ENCODE measurements around the gene FAU.
"Not testable (repeated sequence)": the region's sequence is repeated elsewhere in the genome, so short reads cannot be mapped to it uniquely, and the experiment has no call there.

FAU gene

DNA sequence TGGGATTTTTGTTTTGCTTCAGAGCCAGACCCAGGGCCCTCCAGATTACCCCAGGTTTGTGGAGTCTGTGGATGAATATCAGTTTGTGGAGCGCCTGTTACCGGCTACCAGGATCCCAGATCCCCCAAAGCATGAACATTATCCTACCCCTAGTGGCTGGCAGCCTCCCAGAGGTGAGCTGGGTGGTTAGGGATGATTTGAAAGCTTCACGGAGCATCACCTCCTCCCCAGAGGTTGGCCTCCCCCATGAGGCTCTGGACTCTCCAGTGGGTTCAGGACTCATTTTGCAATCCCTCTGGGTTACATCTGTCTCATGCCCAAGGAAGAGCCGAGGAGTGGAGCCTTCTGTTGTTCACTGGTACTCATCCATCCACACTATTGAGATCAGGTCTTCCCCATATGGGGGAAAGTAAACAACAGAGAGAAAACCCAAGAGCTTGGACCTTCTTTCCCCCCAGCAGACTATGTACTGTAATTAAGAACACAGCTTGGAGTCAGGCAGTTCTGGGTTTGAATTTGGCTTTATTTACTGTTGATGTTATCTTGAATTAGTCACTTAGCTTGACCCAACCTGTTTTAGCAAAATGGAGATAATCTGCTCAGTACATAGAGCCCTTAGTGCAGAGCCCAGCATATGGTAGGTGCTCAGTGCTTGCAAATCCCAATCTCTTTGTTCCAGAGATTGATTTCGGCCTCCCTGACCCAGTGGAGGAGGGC, 2.7 kb upstream of the FAU start:
- Mint-ChIP-seq H3K27ac (no peak overlapping the region), H3K4me1 (ENCODE audit: low read depth in 2 of 2) (peaks cover 21 to 25% of the 10 kb centered on the region in 2 donors), H3K36me3 (ENCODE audit: insufficient read depth) (peaks cover 80% of the 10 kb centered on the region)

DNA sequence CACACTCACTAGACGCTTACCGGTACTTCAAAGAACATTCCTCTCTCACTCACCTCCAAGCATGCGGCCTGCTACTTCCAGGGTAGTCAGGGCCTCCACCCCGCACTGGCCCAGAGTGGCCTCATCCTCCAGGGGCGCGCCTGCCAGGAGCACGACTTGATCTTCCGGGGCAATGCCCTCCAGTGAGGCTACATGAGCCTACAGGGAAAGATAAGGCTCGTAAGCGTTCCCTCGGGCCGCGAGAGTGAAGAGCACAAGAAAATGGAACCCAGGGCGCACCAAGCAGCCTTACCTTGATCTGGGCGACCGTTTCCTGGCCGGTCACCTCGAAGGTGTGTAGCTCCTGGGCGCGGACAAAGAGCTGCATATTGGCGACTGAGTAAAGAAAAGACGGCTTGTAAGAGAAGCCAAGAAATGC, 478 bp downstream of the FAU start:
- no peaks in the 10 kb centered on the region for H3K9me3 Mint-ChIP-seq
- no peaks in the 10 kb centered on the region for H3K27me3 Mint-ChIP-seq
- peaks cover 79% of the 10 kb centered on the region for H3K36me3 Mint-ChIP-seq (ENCODE audit: insufficient read depth)
- peak overlapping the region; percentile 99 to 100 for H3K27ac Mint-ChIP-seq
- ATAC-seq (replicated peaks) (no peak), DNase-seq (peak in 1 of 3 experiments; percentile 28)
- H3K4me1 Mint-ChIP-seq (ENCODE audit: low read depth in 2 of 2), result peaks cover 32 to 36% of the 10 kb centered on the region in 2 donors
- peak overlapping the region; percentile 98 to 99 for H3K4me3 Mint-ChIP-seq

More for the DNA sequence above, 2.7 kb upstream of the FAU start:
- Mint-ChIP-seq H3K9me3 (no peaks in the 10 kb centered on the region), H3K4me3 (no peak overlapping the region), H3K27me3 (no peaks in the 10 kb centered on the region)
- no peak for DNase-seq
- no peak for ATAC-seq (replicated peaks)

DNA sequence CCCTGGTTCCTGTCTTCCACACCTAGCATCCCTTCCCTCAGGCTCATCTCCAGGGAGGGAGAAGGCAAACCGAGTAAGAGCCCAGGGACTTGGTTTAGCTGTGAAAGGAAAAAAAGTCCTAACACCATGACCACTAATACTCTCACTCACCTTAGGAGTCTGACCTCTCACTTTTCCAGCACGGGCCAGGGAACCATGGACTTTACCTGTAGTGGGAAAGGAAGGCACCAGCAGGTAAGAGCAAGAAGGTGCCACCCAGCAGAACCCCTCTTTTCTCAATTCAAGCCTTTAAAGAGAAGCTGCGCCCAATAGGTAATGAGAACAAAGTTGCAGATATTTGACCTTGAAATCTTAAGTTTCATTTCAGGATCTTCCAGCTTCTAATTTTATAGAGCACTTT, 1.1 kb downstream of the FAU start:
- no peaks in the 10 kb centered on the region for H3K27me3 Mint-ChIP-seq
- peak overlapping the region; percentile 98 to 99 for H3K4me3 Mint-ChIP-seq
- no peaks in the 10 kb centered on the region for H3K9me3 Mint-ChIP-seq
- DNase-seq (no peak), ATAC-seq (replicated peaks) (no peak)
- H3K27ac Mint-ChIP-seq, result peak overlapping the region; percentile 99 to 100
- H3K4me1 Mint-ChIP-seq (ENCODE audit: low read depth in 2 of 2), result peaks cover 32 to 41% of the 10 kb centered on the region in 2 donors
- peaks cover 78% of the 10 kb centered on the region for H3K36me3 Mint-ChIP-seq (ENCODE audit: insufficient read depth)

DNA sequence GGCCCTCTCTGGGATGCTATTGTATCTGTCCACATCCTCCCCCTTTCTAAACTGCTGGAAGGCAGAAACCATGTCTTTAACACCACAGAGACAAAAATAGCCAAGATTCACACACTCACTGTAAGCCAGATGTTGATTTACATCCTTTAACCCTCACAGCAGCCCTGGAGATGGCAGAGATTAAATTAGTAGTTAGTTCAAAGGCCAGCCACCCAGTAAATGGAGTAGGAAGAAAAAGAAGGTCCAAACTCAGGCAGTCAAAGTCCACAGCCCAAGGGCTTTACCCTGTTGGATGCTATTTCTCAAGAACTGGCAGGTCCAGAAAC, 2.3 kb downstream of the FAU start:
- H3K9me3 Mint-ChIP-seq, result no peaks in the 10 kb centered on the region
- no peak for DNase-seq
- no peak overlapping the region for H3K27ac Mint-ChIP-seq
- peaks cover 82% of the 10 kb centered on the region for H3K36me3 Mint-ChIP-seq (ENCODE audit: insufficient read depth)
- peaks cover 32 to 45% of the 10 kb centered on the region in 2 donors for H3K4me1 Mint-ChIP-seq (ENCODE audit: low read depth in 2 of 2)
- peak overlapping the region in 1 of 2 donors; percentile 25 for H3K4me3 Mint-ChIP-seq
- H3K27me3 Mint-ChIP-seq, result no peaks in the 10 kb centered on the region
- ATAC-seq (replicated peaks), result no peak

DNA sequence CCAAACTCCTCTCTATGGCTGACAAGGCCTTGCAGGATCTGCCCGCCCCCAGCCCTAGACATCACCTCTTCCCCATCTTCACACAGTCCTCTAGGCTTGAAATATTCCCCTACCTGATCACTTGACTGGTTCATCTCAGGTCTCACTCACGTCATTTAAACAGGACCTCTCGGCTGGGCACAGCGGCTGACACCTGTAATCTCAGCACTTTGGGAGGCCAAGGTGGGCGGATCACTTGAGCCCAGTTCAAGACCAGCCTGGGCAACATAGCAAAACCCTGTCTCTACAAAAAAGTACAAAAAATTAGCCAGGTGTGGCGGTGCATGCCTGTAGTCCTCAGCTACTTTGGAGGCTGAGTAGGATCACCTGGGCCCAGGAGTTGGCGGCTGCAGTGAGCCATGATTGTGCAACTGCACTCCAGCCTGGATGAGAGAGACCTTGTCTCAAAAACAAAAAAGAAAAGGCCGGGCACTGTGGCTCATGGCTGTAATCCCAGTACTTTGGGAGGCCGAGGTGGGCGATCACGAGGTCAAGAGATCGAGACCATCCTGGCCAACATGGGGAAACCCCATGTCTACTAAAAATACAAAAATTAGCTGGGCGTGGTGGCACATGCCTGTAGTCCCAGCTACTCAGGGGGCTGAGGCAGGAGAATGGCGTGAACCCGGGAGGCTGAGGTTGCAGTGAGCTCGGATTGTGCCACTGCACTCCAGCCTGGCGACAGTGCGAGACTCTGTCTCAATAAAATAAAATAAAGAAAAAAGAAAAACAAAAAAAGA, 2.9 kb downstream of the FAU start:
- H3K4me1 Mint-ChIP-seq (ENCODE audit: low read depth in 2 of 2), result peaks cover 28 to 41% of the 10 kb centered on the region in 2 donors
- peak overlapping the region in 1 of 2 donors; percentile 25 for H3K4me3 Mint-ChIP-seq
- not testable (repeated sequence) for H3K9me3 Mint-ChIP-seq; ATAC-seq (replicated peaks); H3K27me3 Mint-ChIP-seq; DNase-seq
- peak overlapping the region; percentile 86 to 97 for H3K27ac Mint-ChIP-seq
- peaks cover 77% of the 10 kb centered on the region for H3K36me3 Mint-ChIP-seq (ENCODE audit: insufficient read depth)

DNA sequence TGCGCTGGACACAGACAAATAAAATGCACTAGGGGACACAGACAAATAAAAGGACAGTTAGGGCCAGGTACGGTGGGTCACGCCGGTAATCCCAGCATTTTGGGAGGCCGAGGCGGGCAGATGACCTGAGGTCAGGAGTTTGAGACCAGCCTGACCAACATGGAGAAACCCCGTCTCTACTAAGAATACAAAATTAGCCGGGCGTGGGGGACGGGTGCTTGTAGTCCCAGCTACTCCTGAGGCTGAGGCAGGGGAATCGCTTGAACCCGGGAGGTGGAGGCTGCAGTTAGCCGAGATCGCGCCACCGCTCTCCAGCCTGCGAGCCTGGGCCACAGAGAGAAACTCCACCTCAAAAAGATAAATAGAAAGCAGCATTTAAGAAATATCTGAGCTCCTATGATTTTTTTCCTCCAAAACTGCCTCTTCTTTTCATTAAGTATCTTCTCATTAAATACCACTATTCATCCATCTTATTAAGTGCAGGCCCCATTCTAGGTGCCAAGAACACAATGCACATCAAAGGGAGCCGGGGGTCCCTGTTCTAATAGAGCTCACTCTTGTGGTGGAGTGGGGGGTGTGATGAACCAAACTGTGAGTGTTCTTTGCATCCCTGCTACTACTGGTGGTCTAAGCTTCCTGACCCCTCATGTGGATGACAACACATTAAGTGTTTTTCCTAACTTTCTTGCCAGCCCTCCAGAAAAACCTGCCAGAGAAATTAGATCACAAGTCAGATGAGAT, 3.7 kb downstream of the FAU start:
- H3K36me3 Mint-ChIP-seq (ENCODE audit: insufficient read depth), result peaks cover 80% of the 10 kb centered on the region
- peak overlapping the region in 1 of 2 donors; percentile 87 for H3K4me3 Mint-ChIP-seq
- H3K27me3 Mint-ChIP-seq, result no peaks in the 10 kb centered on the region
- peak overlapping the region; percentile 86 to 97 for H3K27ac Mint-ChIP-seq
- H3K4me1 Mint-ChIP-seq (ENCODE audit: low read depth in 2 of 2), result peaks cover 31 to 44% of the 10 kb centered on the region in 2 donors
- DNase-seq (no peak), ATAC-seq (replicated peaks) (no peak)
- no peaks in the 10 kb centered on the region for H3K9me3 Mint-ChIP-seq

DNA sequence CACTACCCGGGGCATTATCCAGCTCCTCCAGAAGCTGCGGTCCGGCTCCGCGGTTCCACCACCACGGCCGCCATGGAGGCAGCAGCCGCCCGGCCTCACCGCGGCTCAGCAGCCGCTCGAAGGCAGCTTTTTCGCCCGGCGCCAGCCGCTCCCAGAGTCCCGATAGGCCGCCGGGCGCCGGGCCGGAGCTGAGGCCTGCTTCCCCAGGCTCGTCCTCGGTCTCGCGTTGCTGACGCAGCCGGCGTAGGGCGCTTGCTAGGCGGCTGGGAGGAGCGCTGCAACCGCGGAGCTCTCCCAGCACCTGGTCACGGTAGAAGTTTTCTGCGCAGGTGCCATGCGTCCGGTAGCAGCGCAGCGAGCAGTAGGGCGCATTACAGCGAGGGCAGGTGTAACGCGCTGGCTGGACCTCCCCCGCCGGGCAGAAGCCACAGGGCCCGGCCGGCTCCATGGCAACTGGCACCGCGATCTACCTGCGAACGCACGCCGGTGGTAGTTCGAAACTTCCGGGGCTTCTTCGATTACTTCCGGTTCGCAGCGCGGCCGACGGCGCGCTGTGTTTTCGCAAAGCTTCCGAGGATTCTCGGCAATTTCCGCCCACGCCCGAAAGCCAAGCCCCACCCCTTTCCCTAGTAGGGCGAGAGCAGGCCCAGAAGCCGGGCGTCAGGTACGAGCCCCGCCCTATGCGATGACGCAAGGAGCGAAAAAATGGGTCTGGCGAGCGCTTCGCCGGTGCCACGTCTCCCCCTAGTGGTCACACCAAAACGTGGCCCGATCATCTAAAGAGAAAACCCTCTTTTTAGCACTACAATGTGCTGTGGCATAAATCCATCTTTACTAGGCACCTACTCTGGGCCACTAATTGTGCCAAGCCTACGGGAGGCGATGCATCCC, 4.5 kb downstream of the FAU start, which contains the start of gene ZNHIT2:
Gene ZNHIT2 (minus strand): TSS at position 496 of the 891 bp plus-strand sequence. CDS start 48 bp downstream, at position 448.
- H3K27me3 Mint-ChIP-seq, result no peaks in the 10 kb centered on the region
- ATAC-seq (replicated peaks) (peak; percentile 67), DNase-seq (peak; percentile 100)
- H3K27ac Mint-ChIP-seq, result peak within 1 kb of the TSS; percentile 86 to 97
- no peaks in the 10 kb centered on the region for H3K9me3 Mint-ChIP-seq
- peaks cover 81% of the 10 kb centered on the region for H3K36me3 Mint-ChIP-seq (ENCODE audit: insufficient read depth)
- peaks cover 32 to 50% of the 10 kb centered on the region in 2 donors for H3K4me1 Mint-ChIP-seq (ENCODE audit: low read depth in 2 of 2)
- H3K4me3 Mint-ChIP-seq, result peak within 1 kb of the TSS; percentile 86 to 87

DNA sequence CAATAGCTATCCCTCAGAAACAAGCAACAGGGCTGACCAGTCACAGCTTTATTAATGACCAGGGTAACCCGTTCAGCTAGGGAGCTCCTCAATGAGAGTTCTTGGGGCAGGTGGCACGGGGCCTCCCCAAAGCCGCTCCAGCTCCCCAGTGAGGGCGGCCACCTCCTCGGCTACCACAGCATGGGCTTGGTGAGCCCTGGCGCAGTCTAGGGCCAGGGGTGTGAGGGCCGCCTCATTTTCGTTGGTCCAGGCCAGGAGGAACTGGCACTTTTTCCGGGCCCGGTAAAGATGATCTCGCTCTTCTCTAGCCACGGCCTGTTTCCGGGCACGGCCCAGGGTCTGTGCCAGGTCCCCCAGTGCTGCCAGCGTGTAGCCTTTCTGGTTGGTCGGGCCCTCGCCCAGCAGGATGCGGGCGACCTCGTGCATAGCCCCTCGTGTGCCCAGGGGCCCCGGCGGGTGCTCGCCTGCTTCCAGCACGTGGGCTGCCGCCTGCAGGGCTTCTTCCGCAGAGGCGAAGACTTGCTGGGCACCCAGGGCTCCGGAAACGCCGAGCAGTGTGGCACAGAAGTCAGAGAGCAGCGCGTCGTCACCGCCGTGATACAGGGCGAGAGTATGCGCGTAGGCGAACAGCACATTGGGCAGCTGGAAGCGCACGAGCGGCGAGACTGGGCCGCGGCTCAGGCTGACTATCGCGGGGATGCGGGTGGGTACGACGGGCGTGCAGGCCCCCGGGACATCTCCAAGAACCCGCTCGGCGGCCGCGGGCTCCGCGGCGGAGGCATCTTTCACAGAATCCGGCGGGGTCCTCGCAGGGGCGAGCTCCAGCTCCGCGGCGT, 5.3 kb downstream of the FAU start:
- DNase-seq, result peak; percentile 44 to 60 (median 55)
- Mint-ChIP-seq H3K36me3 (ENCODE audit: insufficient read depth) (peaks cover 80% of the 10 kb centered on the region), H3K4me3 (peak overlapping the region; percentile 86 to 87), H3K27me3 (no peaks in the 10 kb centered on the region), H3K9me3 (no peaks in the 10 kb centered on the region), H3K4me1 (ENCODE audit: low read depth in 2 of 2) (peaks cover 30 to 46% of the 10 kb centered on the region in 2 donors), H3K27ac (peak overlapping the region; percentile 86 to 97)
- ATAC-seq (replicated peaks), result peak; percentile 25

DNA sequence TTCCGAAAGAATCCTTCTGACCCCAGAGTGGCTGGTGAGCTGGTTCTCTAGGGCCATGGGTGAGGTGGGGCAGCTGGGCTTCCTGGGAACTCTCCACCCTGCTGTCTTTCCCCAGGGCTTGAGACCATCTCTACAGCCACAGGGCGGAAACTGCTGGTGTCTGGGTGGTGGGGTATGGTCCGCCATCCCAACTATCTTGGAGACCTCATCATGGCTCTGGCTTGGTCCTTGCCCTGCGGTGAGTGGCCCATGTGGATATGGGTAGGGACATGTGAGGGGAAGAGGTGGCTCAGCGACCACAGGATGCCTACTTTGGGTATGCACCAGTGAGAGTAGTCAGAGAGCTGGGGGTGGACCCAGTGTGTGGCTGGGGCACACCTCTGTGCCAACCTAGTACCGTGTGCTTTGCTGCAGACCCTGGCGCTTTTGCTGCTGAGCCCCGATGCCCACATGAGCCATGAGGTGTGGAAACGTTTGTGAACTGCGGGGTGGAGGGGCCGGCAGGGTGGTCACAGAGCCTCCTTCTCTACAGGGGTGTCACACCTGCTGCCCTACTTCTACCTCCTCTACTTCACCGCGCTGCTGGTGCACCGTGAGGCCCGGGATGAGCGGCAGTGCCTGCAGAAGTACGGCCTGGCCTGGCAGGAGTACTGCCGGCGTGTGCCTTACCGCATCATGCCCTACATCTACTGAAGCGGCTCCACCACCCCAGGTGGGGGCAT, 6.4 kb downstream of the FAU start:
- peaks cover 31 to 47% of the 10 kb centered on the region in 2 donors for H3K4me1 Mint-ChIP-seq (ENCODE audit: low read depth in 2 of 2)
- H3K27me3 Mint-ChIP-seq, result no peaks in the 10 kb centered on the region
- DNase-seq (no peak), ATAC-seq (replicated peaks) (no peak)
- no peaks in the 10 kb centered on the region for H3K9me3 Mint-ChIP-seq
- peak overlapping the region in 1 of 2 donors; percentile 97 for H3K27ac Mint-ChIP-seq
- H3K4me3 Mint-ChIP-seq, result peak overlapping the region in 1 of 2 donors; percentile 37
- peaks cover 75% of the 10 kb centered on the region for H3K36me3 Mint-ChIP-seq (ENCODE audit: insufficient read depth)

DNA sequence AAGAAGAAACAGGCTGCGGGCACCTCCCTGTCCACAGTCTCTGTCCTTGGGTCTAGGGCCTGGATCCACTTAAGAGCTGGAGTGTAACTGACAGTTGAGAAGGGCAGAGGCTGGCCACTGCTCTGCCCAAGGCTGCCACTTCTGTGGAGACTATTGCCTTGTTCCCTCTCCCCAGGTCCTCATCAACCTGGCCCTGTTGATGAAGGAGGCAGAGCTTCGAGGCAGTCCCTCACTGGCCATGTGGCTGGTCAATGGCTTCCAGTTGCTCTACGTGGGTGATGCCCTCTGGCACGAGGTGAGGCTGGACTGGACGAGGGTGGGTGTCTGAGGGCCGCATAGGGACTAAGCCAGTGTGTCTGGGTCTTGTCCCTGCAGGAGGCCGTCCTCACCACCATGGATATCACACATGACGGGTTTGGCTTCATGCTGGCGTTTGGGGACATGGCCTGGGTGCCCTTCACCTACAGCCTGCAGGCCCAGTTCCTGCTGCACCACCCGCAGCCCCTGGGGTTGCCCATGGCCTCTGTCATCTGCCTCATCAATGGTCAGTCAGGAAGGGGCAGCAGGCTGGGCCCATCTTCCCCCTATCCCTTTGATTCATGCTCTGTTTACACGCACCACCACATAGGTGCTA, 7.3 kb downstream of the FAU start:
- Mint-ChIP-seq H3K36me3 (ENCODE audit: insufficient read depth) (peaks cover 75% of the 10 kb centered on the region), H3K27me3 (no peaks in the 10 kb centered on the region), H3K4me3 (no peak overlapping the region), H3K4me1 (ENCODE audit: low read depth in 2 of 2) (peaks cover 36 to 52% of the 10 kb centered on the region in 2 donors), H3K9me3 (no peaks in the 10 kb centered on the region), H3K27ac (peak overlapping the region in 1 of 2 donors; percentile 59)
- DNase-seq, result no peak
- no peak for ATAC-seq (replicated peaks)

DNA sequence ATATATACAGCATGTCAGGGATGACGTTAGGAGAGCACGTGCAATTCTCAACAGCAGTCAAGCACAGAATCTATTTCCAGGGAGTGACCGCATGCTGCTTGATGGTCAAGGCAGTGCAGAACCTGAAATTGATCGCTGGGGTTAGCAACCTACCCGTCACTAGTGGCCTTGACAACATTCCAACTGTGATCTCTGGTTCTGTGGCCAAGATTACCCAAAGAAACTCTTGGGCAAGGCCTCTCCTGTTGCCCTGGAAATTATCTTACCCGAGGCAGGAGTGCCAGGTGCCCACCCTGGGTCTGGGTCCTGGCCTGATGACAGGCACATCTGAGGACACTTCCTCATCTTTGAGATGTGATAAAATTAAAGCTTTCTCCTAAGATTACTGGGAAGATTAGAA, 8.1 kb downstream of the FAU start:
- Mint-ChIP-seq H3K9me3 (no peaks in the 10 kb centered on the region), H3K27ac (peak overlapping the region; percentile 59 to 90), H3K4me3 (peak overlapping the region; percentile 99), H3K27me3 (no peaks in the 10 kb centered on the region), H3K36me3 (ENCODE audit: insufficient read depth) (peaks cover 69% of the 10 kb centered on the region), H3K4me1 (ENCODE audit: low read depth in 2 of 2) (peaks cover 36 to 51% of the 10 kb centered on the region in 2 donors)
- ATAC-seq (replicated peaks) (no peak), DNase-seq (no peak)
